ENCODE results near the gene CRIM1. TPM values are rescaled to one million over a fixed set of nuclear protein-coding genes. Genes with fewer than 3 reads are reported as not detected.

CRIM1 gene
- total RNA-seq, 1 donor from 2014 or later: 25.8 TPM

DNA sequence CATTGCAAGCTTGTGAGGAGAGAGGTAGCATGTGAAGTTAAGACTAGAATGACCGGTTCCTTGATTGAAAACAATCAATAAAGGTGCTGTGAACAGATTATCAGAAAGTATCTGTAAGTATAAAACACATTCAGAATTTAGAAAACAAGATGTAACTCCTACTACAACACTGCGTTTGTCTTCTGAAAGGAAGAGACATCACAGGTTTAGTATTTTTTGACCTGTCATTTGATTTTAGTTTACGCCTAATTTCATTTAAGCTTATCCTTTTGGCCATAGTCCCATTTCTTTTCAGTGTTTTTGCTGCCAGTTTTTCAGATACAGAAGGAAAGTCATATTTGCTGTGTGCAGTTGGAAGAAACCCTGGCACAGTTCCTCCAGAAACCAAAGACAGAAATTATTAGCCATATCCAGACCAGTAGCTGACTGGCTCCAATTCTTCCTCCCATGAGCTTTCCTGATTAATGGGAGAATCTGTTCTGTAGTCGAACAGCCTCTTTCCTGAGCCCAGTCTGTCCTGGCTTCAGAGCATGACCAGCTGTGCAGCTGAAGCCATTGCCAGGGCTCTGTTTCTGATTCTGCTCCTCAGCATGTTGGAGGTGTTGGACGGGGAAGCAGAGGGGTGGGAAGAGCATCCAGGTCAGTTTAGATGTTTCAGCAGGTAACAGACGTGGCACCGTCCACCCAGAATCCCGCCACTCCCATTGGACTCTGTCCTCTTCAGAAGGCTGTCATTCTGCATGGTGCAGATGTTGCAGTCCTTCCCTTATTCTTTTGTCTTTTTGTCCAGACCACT, 61.0 kb downstream of the CRIM1 start:
- Mint-ChIP-seq H3K27ac (no peak overlapping the region), H3K9me3 (ENCODE audit: low read depth) (no peaks in the 10 kb centered on the region), H3K27me3 (no peaks in the 10 kb centered on the region), H3K4me3 (ENCODE audit: low read depth) (no peak overlapping the region), H3K4me1 (ENCODE audit: low read depth) (peaks cover 22% of the 10 kb centered on the region), H3K36me3 (ENCODE audit: insufficient read depth) (no peaks in the 10 kb centered on the region)
- DNase-seq (ENCODE audit: low spot score, unreplicated experiment): no peak
- TF ChIP-seq, protein P1, sequence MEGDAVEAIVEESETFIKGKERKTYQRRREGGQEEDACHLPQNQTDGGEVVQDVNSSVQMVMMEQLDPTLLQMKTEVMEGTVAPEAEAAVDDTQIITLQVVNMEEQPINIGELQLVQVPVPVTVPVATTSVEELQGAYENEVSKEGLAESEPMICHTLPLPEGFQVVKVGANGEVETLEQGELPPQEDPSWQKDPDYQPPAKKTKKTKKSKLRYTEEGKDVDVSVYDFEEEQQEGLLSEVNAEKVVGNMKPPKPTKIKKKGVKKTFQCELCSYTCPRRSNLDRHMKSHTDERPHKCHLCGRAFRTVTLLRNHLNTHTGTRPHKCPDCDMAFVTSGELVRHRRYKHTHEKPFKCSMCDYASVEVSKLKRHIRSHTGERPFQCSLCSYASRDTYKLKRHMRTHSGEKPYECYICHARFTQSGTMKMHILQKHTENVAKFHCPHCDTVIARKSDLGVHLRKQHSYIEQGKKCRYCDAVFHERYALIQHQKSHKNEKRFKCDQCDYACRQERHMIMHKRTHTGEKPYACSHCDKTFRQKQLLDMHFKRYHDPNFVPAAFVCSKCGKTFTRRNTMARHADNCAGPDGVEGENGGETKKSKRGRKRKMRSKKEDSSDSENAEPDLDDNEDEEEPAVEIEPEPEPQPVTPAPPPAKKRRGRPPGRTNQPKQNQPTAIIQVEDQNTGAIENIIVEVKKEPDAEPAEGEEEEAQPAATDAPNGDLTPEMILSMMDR (IDR thresholded peaks at IDR 0.05; ENCODE audit: unreplicated experiment): no peak

- Mint-ChIP-seq H3K4me3 (ENCODE audit: low read depth) (no peak overlapping the region), H3K4me1 (ENCODE audit: low read depth) (peaks cover 17% of the 10 kb centered on the region), H3K9me3 (ENCODE audit: low read depth) (no peaks in the 10 kb centered on the region), H3K27me3 (no peaks in the 10 kb centered on the region), H3K27ac (no peak overlapping the region), H3K36me3 (ENCODE audit: insufficient read depth) (no peaks in the 10 kb centered on the region)
- TF ChIP-seq, protein P1 (IDR thresholded peaks at IDR 0.05; ENCODE audit: unreplicated experiment): no peak
- no peak for DNase-seq (ENCODE audit: low spot score, unreplicated experiment)
These were observed 65.1 kb downstream of the CRIM1 start for GRCh38 chr2:36420569-36421181.

DNA sequence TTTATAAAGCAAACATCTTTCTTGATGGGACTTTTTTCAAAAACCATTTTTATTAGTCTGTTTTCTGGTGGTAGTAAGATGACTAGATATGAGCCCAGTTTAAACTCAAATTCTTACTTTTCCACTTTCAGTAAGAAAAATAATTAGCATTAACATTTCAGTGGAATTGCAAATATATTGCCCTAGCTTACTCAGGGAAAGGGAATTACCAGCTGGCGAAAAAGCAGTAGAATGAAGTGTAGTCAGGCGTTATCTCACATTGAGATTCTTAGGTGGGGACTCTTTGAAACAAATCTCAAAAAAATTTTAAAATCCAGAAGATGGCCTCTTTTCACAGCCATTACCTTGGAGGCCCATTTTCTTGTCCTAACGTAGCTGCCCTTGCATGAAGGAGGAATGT, 65.8 kb downstream of the CRIM1 start:
- DNase-seq (ENCODE audit: low spot score, unreplicated experiment): no peak
- TF ChIP-seq, protein P1 (IDR thresholded peaks at IDR 0.05; ENCODE audit: unreplicated experiment): no peak
- no peak overlapping the region for H3K27ac Mint-ChIP-seq
- H3K4me3 Mint-ChIP-seq (ENCODE audit: low read depth): no peak overlapping the region
- H3K36me3 Mint-ChIP-seq (ENCODE audit: insufficient read depth): no peaks in the 10 kb centered on the region
- no peaks in the 10 kb centered on the region for H3K27me3 Mint-ChIP-seq
- peaks cover 15% of the 10 kb centered on the region for H3K4me1 Mint-ChIP-seq (ENCODE audit: low read depth)
- H3K9me3 Mint-ChIP-seq (ENCODE audit: low read depth): no peaks in the 10 kb centered on the region

DNA sequence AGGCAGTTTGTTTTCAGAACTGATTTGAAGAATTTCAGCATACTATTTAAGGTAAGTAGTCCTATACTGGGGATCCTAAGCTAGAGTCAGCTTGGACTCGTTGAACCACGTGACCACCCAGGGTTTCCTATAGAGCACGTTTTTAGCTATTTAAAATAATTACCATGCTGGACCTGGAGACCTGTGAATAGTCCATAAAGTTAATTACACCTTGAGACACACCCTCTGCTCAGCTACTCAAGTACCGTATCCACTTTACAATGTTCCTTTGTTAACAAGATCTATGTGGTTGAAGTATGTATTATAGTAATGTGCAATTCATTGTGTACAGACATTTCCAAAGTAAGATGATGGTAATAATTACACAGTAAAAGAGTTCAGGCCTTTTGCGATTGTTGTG, 67.6 kb downstream of the CRIM1 start:
- Mint-ChIP-seq H3K36me3 (ENCODE audit: insufficient read depth) (no peaks in the 10 kb centered on the region), H3K27me3 (no peaks in the 10 kb centered on the region), H3K4me1 (ENCODE audit: low read depth) (peaks cover 17% of the 10 kb centered on the region), H3K27ac (no peak overlapping the region), H3K4me3 (ENCODE audit: low read depth) (no peak overlapping the region), H3K9me3 (ENCODE audit: low read depth) (no peaks in the 10 kb centered on the region)
- TF ChIP-seq, protein P1 (IDR thresholded peaks at IDR 0.05; ENCODE audit: unreplicated experiment): no peak
- no peak for DNase-seq (ENCODE audit: low spot score, unreplicated experiment)

DNA sequence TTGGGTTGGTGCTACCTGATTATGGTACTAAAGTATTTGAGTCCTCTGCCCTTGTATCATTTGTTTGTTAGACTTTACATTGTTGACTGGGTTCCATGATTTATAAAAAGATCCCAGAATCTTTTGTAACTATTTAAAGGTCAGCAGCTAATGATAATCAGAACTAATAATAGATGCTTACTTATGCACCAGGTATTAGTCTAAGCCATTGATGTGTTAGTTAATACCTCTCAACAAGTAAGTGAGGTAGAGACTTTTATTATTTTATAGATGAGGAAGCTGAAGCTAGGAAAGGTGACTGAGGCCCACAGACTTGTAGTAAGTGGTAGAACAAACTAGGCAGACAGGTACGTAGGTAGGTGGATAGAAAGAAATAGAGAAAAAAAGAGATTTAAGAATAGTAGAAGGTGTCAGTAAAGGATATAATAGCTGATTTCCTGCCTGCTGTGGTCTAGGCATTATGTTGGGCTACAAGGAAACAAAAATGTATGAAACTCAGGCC, 68.1 kb downstream of the CRIM1 start:
- H3K36me3 Mint-ChIP-seq (ENCODE audit: insufficient read depth): no peaks in the 10 kb centered on the region
- H3K4me1 Mint-ChIP-seq (ENCODE audit: low read depth): peaks cover 17% of the 10 kb centered on the region

More for the DNA sequence above, 68.1 kb downstream of the CRIM1 start:
- no peak for DNase-seq (ENCODE audit: low spot score, unreplicated experiment)
- TF ChIP-seq, protein P1 (IDR thresholded peaks at IDR 0.05; ENCODE audit: unreplicated experiment): no peak
- H3K9me3 Mint-ChIP-seq (ENCODE audit: low read depth): no peaks in the 10 kb centered on the region
- no peaks in the 10 kb centered on the region for H3K27me3 Mint-ChIP-seq
- H3K27ac Mint-ChIP-seq: no peak overlapping the region
- H3K4me3 Mint-ChIP-seq (ENCODE audit: low read depth): no peak overlapping the region

Measured in progenitor cell of endocrine pancreas (in vitro differentiated cells).